ENCODE data around the gene GRK1.
A peak's percentile ranks its signal among the peaks of the same experiment; 100 is the strongest.
"Not testable (repeated sequence)": the region's sequence is repeated elsewhere in the genome, so short reads cannot be mapped to it uniquely, and the experiment has no call there.

The GRK1 gene

DNA sequence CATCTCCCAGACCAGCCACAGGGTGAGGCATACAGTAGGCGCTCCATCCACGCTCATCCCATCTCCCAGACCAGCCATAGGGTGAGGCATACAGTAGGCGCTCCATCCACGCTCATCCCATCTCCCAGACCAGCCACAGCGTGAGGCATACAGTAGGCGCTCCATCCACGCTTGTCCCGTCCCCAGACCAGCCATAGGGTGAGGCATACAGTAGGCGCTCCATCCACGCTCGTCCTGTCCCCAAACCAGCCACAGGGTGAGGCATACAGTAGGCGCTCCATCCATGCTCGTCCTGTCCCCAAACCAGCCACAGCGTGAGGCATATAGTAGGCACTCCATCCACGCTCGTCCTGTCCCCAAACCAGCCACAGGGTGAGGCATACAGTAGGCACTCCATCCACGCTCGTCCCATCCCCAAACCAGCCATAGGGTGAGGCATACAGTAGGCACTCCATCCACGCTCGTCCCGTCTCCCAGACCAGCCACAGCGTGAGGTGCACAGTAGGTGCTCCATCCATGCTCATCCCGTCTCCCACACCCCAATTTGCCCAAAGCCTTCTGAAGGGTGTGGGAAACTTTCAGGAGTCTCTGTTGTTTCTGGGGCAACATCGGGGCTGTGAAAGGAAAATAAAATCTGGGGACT is 78.6 kb downstream of the GRK1 start:
- DNase-seq = not testable (repeated sequence)

DNA sequence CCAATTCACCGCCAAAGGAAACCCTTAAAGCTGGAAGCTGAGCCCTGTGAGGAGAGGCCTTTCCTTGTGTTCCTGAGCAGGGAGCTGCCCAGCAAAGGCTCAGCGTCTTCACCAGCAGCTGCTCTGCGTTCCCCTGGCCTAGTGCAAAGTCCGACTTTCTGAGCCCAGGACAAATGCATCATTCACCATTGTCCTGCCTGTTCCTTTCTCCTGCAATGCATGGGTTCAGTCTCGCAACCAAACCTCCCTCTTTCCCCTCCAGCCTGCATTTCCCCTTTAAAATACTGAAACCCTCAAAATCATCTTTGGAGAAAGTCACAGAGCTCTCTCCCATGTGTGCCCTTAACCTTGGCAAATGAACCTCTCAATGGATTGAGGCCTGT is 79.1 kb downstream of the GRK1 start:
- DNase-seq = no peak

DNA sequence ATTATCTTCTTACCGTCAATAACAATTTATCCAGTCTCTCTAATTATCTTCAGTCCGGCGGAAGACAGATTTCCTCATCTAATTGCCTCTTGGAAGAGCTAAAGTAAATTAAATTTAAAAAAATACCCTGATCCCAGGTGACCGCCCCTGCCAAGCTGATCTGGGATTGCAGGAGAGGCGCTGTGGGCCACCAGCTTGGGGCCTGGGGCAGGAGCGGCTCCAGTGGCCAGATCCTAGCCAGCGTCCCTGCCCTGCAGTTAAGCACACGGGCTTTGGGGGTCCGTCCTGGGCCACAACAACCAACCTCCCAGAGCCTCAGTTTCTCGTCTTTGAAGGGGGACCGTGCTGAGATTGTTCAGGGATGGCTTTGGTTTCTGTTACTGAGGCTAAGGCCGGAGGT is 79.7 kb downstream of the GRK1 start:
- DNase-seq = no peak

DNA sequence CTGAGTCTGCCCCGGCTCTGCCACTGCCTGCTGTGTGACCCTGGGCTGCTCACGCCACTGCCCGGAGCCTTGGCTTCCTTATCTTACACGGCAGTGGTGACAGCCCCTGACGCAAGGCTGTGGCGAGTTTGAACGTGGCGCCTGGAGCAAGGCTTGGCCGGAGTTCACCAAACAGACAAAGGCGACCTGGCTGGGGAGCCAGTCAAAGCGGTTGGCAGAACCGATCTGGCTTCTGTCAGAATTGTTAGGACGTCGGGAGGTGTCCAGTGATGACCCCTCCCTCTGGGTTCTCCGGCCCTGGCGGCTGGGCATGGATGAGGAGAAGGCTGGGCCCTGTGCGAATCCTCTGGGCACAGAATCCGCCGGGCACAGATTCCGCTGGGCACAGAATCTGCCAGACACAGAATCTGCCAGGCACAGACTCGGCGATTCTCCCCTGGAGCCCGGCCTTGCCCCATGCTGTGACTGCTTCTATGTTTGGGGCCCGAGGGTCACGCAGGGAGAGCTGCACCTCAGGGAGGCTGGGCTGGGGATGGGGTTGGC is 80.3 kb downstream of the GRK1 start:
- no peak for DNase-seq

DNA sequence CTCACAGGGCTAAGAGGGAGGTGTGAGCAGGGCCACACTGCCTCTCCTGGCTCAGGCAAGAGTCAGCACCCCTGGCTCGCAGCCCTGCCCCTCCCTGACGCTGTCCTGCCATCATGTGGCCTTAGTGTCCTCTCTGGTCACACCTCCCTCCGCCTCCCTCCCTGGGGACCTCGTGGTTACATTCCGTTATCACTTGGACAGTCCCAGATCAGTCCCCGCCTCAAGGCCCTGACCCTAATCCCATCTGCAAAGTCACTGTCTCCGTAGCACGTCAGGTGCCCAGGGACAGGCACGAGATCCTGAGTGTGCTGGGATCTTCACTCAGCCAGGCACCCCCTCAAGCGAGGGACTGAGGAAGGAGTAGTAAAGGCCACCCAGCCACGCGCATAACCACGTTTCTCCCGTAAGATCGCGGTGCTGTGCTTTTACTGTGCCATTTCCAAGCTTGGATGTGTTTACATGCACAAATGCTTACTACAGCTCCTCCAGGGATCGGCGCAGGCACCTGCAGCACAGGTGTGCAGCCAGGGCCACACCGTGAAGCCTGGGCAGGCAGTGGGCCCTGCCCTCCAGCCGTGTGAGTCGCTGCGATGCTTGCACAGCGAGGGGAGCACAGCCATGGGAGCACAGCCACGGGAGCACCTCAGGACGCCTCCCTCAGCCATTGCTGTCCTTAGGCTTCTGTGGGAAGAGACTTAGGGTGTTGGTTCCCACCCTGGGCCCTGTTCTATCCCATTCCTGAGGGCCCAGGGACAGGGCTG is 81.3 kb downstream of the GRK1 start:
- DNase-seq = no peak

DNA sequence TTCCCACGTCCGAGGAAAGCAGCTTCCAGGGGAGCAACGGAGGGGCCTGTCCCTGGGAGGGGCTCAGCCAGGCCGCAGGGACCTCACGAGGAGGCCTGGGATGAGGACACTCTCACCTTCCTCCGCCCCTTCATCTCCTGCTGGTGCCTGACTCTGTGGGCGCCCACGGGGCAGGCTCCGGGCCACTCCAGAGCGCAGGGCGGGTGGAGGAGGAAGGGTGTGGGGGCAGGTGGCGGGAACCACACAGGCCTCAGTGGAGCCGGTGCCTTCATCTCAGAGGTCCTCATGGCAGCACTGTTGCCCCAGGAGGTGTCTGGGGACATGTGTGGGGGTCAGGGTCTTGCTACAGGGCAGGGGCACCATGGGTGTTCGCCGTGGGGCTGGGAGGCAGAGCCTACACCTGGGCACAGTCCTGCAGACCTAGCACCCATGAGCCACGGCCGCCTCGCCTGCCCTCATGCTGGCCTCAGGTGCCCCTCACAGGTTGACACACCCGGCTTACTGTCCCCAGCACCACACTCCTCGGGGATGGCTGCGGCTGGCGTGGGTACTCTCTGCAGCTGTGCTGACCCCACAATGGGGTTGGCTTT is 81.9 kb downstream of the GRK1 start:
- no peak for DNase-seq

DNA sequence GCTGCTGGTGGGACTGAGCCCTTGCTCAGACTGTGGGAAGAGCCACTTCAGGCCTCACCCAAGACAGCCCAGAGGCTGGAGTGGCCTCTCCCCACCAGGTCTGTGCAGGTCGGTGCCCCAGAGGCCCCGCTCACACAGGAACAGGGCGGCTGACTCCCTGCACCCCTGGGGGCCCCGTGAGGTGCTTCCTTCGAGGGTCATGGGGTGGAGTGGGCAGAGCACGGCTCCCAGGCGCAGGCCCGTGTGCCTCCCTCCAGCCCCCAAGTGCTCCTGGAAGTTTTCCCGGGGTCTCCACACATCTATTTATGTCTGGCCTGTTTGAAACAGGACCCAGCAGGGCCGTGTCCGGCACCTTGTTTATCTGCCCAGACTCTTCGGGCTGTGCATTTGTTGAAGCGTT is 82.5 kb downstream of the GRK1 start:
- DNase-seq = no peak

DNA sequence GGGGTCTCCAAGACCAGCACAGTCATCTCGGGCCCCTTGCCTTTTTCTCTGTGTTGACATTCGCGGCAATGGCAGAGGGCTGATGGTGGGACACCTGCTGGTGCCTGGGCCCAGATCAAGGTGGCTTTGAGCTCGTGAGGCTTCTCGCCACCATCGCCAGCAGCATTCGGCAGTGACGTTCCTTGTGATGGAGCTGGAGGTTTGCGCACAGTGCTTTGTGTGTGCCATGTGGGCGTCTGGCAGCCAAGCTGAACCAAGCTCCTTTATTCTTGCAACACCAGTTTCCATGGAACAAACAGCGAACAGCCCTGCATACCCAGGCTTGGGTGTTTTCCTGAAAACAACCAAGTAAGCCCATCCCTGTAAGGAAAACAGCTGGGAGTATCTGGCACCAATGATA is 82.9 kb downstream of the GRK1 start:
- DNase-seq = no peak

DNA sequence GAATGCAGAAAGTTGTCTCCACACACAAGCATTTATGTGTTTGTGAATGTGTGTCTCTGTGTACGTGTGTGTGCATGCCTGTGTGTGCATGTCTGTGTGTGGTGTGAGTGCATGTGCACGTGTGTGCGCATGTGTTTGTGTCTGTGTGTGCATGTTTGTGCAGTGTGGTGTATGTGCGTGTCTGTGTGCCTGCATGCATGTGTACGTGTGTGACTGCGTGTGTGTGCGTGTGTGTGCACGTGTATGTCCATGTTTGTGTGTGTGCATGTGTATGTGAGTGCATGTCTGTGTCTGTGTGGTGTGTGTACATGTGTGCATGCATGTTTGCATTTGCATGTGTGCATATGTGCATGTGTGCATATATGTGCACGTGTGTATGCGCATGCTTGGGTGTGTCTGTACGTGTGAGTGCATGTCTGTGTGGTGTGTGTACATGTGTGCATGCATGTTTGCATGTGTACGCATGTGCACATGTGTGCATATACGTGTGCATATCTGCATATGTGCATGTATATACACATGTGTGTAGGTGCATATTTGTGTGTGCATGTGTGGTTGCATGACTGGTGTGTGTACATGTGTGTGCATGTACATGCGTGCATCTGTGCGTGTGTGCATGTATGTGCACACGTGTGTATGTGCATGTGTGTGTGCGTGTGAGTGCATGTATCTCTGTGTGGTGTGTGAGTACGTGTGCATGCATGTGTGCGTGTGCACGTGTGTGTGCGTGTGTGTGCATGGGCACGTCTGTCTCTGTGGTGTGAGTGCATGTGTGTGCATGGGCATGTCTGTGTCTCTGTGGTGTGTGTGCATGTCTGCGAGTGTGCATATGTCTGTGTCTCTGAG is 83.8 kb downstream of the GRK1 start:
- DNase-seq = no peak

DNA sequence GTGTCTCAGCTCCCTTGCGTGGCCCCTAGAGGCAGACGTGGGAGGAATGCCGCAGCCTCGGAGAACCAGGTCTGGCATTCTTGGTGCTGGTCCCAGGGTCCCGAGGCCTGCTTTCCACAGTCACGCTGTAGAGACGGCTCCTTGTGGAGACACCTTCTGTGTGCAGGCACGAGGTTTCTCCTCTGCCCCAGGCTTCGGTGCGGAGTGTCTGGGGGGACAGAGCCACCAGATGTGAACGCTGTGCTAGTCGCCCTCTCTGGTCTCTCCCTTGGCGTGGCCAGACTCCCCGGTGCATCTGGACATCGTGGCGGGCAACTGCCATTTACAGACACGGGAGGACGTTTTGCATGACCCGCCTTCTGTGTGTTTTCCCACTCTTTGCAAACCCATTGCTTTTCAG is 84.5 kb downstream of the GRK1 start:
- DNase-seq = no peak

DNA sequence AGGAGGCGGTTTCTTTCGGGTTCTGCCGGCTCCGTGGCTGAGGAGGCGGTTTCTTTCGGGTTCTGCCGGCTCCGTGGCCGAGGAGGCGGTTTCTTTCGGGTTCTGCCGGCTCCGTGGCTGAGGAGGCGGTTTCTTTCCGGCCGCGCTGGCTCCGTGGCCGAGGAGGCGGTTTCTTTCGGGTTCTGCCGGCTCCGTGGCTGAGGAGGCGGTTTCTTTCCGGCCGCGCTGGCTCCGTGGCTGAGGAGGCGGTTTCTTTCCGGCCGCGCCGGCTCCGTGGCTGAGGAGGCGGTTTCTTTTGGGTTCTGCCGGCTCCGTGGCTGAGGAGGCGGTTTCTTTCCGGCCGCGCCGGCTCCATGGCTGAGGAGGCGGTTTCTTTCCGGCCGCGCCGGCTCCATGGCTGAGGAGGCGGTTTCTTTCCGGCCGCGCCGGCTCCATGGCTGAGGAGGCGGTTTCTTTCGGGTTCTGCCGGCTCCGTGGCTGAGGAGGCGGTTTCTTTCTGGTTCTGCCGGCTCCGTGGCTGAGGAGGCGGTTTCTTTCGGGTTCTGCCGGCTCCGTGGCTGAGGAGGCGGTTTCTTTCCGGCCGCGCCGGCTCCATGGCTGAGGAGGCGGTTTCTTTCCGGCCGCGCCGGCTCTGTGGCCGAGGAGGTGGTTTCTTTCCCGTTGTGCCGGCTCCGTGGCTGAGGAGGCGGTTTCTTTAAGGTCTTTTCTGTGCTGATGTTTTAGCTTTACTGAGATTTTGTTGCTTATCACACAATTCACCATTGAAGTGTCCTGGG is 85.4 kb downstream of the GRK1 start:
- DNase-seq = not testable (repeated sequence)

DNA sequence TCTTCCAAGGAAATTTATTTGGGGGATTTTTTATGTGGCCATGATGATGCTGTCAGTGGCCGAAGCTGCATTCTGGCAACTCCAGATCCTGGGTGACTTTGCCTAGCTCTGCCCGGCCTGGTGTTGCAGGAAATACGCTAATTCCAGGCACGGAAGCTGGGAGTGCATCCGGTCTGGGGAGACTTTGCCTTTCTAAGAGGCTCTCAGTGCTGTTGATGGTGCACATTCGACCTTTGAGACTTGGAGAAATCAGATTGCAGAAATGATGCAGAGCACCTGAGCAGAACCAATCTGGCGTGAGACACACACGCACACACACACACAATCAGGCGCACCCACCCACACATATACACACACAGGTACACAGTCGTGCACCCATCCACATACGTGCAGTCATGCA is 86.2 kb downstream of the GRK1 start:
- no peak for DNase-seq

DNA sequence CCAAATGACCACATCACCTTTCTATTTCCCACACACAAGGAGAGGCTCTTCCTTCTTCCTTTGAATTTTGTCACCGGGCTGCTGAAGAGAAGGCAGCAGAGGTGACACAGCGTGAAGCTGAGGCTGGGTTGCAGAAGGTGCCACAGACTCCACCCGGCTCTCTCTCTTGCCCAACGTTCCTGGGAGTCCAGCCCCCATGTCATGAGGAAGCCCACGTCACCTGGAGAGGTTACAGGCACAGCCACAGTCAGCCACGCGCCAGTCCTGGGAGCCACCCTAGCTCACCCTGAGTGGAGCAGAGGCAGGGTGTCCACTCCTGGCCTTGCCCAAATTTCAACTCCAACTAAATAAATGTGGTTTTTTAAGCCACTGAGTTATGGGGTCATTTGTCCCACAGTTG is 87.2 kb downstream of the GRK1 start:
- no peak for DNase-seq

DNA sequence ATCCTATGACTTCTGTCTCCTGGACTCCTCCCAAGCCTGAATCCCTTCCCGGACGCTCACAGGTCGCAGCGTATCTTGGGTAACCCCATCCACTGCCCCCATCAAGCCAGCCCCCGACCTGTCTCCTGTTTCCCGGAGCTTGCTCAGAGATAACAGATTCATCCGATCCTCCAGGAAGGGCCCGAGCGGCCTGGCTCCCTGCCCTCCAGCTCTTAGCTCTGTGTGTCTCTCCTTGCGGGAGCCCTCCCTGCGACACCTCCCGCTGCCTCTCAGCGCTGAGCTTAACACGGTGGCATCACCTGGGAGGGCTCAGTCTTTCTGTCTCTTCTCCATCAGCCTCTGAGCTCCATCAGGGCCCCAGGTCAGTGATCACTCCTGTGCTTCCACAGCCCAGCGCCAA is 87.7 kb downstream of the GRK1 start:
- no peak for DNase-seq

DNA sequence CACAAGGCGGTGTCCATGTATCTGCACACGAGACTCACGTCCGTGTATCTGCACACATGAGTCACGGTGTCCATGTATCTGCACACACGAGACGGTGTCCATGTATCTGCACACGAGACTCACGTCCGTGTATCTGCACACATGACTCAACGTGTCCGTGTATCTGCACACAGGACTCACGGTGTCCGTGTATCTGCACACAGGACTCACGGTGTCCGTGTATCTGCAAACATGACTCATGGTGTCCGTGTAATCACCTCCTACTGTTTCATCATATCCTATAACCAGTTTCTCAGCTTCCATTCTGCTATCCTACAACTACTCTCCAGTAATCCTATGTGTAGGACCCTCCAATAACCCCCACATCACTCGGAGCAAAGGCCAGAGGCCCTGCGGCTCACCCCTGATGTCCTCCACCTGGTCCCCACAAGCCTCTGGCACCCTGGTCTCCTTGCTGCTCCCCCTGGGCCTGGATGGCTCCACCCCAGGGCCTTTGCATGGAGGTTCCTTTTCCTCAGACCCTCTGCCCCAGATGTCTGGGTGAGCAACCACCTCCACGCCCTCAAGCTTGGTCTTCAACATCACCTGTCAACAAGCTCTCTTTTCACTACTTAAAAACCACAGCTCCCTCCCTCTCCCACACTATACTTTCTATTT is 89.5 kb downstream of the GRK1 start:
- DNase-seq = no peak

DNA sequence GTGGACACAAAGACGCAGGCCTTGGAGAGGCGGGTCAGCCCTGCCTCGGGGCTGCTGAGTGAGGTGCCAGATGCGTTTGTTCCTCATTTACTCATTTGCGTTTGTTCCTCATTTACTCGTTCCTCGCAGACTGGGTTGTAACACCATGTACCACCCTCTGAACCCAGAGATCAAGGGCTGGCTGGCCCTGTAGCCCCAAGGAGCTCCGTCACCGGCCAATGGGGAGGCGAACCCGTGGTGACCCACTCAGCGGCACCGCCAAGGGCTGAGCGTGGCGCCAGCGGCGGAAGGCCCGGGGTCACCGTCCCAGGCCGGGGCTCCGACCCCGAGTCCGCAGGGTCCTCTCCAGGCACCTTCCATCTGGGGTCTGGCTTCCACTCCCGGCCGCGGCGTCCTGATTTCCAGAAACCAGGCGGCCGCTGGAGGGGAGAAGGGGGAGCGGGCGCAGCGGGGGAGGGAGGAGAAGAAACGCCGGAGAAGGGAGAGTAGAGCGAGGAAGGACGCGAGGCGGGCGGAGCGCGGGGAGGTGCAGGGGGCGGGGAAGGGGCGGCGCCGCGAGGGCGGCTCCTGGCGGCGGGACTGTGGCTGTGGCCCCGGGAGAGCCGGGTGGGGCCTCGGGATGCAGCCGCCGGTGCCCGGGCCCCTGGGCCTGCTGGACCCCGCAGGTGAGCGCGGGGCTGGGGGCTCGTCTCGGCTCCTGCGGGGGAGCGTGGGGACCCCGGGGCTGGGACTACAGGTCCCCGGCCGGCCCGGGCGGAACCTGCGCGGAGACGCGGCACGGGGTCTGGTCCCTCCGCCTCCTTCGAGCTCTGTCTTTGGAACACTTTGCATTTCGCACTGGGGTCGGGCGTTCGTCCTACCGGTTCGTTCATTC is 91.9 kb downstream of the GRK1 start, which contains the start of gene TMEM255B:
TMEM255B (plus strand) TSS at position 576 of the 874 bp plus-strand sequence; CDS start at position 620, 44 bp downstream.
- DNase-seq = peak; percentile 56

DNA sequence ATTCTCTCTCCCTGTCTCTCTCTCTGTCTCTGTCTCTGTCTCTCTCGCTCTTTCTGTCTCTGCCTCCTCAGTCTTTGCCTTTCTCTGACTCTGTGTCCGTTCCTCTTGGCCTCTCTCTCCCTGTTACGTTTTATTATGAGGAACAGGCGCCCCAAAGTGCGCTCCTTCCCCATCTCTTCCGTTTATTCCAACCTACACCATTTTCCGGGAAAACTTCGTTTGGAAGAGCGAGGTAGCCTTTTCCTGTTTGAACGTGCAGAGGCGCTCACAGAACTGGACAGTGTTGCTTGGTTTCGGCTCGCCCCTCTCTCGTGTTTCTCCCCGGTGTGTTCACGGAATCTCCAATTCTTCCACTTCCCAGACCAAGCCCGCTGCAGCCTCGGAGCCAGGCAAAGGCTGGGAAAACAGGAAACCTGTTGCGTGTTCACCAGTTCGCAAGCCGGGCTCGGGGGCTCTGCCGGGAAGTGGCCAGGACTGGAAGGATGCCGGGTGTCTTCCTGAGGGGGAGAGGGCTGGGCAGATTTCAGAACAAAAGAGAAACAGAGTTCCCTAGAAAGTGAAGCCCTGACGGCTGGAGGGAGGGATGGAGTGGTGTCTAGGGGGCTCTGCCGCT is 92.6 kb downstream of the GRK1 start:
- peak; percentile 41 for DNase-seq

DNA sequence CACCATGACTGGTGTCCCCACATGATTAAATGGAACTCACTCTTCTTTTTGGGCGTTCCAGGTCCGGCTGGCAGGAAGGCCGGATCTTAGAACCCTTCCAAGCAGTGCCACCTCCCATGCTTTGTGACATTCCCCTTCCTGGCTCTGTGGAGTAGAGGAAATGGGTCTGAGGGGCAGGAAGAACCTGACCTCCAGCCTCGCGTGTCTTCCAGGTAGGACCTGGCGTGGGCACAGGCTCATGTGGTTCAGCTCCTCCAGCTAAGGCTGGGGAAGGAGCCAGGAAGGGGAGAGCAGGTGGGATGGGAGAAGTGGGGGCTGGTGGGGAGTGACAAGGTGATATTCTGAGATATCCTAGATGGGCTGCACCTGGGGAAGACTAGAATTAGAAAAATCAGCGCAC is 94.1 kb downstream of the GRK1 start:
- DNase-seq = no peak

DNA sequence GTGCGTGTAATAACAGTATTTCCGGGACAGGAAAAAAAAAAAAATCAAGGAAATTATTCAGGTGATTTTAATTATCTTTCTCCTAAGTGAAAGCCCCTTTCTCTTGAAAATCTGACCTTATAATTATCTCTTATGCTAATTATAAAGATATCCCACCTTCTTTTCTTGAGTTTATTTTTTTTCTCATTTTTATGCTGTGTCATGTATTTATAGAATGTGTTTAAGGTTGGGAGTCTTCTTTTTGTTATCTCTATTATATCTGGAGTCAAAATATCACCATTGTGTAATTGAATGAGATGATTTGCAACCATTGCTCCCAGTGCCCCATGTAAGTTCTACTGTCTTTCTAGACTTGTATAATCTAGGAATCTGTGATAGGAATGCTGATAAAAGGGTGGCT is 95.1 kb downstream of the GRK1 start:
- no peak for DNase-seq

DNA sequence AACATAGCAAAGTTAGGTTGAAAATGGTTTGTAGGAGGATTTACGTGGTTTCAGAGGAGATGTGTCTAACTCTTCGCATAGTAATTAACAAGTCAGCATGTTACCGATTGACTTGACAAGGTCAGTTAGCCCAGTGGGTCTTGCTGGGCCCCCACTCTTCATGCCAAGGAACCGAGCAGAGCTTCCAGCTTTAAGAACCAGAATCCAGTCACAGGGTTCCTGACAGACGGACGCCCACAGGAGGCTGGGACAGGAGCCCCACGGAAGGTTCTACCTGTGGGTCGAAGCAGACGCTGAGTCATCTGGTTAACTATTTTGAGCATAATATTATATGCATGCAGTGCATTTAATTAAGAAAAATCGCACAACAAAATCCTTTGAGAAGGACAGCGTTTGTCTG is 95.5 kb downstream of the GRK1 start:
- no peak for DNase-seq
